ENCODE data around the gene SLC25A1.

The SLC25A1 gene

DNA sequence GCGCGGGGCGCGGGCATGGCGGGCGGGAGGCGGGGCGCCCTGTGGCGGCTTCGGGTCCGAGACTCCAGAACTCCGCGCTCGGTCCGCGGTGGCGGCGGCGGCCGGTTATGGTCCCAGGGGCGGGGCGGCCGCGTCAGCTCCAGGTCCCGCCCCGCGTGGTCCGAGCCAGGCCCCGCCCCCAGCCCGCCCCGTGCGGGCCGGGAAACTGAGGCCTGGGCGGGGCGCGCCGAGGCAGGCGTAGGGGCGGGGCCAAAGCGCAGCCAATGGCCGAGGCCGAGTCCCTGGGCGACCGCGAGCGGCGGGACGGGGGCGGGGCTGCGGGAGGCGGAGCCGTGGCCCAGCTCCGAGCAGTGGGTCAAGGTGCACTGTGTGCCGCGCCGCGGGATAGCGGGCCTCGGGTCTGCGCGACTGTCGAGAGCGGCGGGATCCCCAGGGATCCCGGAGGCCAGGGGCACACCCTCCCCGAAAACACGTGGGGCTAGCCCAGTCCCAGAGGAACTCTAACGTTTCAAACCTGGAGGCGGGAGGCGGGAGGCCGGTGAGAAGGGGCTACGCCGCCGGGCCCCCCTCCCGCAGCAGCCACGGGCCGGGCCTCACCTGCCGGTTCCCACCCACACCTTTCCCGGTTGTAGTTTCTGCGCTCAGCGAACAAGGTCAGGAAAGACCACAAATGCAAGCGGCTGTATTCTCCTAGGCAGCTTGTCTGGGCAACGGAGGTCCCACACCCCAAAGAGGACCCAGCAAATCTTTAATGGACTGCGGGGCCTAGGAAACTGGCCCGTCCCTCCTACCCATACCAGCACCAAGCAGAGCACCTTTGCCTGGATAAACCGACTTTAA, at the start of gene SLC25A1:
Gene SLC25A1, minus strand, starts transcription at position 80 of the 840 bp plus-strand sequence. Its CDS starts 63 bp downstream, at position 17.
- DNase-seq (ENCODE audit: low read depth in 3 of 3), result peak; percentile 66 to 92 (median 79)

DNA sequence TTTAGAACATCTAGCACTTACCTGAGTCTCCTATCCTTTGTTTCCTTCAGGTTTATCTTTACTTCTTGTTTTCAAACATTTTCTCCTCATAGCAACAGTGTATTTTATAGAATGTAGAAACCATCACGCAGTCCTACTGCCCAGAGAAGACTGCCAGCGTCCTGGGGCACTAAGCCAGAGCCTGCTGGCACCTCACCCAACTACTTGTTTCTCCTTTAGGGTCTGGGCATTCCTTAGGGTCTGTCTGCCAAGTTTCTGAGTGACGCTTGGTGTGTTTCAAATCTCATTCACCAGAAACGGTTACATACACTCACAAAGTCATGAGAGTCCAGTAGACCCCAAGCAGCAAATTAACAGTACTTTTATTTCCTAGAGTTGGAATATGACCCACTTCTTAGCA, 49.6 kb upstream of the SLC25A1 start:
- no peak for DNase-seq (ENCODE audit: low read depth in 3 of 3)

DNA sequence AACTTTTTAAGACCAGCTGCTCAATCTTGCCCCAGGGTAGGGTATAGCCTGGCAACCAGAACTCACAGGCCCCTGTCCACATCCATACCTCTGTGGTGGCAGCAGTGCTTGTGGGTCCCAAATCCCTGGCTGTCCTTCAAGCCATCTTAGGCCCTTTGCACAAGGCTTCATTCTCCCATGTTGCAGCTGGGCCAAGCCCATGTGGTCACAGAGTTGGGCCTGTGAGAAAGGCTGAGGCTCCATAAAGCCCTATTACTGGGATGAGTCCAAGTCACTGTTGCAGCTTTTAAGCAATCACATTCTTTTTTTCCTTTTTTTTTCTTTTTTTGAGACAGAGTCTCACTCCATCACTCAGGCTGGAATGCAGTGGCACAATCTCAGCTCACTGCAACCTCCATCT, 47.9 kb upstream of the SLC25A1 start:
- DNase-seq (ENCODE audit: low read depth in 3 of 3), result no peak

DNA sequence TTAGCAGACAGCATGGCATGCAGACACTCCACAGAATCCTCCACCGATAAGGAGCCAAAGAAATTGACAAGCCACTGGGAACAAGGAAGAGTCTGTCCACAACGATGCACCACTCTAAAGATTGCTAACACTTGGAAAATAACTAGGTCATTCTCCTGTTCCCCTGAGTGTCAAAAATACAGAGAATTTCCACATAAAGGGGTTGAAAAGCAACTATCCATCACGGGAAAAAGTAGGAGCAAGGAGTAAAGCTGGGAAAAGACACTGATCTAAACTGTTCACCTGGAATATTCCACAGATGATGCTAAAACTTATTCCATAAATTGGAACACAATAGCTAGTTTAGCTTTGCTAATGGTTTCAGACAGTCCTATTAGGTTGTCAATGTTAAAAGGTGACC, 47.0 kb upstream of the SLC25A1 start:
- DNase-seq (ENCODE audit: low read depth in 3 of 3), result no peak

DNA sequence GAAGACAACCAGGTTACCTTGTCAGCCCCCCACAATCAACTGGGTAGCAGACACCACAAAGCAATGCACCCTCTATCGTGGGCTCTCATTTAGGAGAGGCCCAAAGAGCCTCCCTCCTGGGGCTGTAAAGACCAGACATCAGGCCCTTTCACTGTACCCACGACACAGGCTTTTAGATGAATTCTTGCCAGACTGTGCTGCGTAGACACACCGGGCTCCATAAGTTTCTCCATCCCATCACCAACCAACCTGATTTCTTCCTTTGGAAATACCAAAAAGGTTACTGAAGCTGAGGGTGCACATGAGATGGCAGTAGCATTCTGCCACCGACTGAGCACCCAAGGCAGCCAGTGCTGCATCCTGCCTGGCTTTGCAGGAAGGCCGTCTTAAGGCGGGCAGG, 46.4 kb upstream of the SLC25A1 start:
- no peak for DNase-seq (ENCODE audit: low read depth in 3 of 3)

GRCh38 chr22:19224557-19224956, 46.0 kb upstream of the SLC25A1 start:
- no peak for DNase-seq (ENCODE audit: low read depth in 3 of 3)

DNA sequence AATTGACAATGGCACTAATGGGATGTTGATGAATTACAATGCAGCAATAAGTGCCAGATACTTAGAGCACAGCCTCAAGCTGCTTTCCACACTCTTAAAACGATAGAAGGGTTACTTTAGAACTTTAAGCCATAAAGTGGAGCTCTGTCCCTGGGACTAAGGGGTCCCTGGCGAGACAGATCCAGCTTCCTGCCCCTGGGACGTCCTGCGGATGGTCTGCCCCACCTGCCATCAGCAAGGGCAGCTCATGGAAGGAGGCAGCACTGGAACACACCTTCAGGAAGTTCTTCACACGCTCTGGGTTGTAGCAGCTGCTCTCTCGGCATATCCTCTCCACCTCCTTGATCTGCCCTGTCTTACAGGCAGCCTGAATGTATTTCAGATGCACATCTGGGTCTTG, 45.1 kb upstream of the SLC25A1 start:
- DNase-seq (ENCODE audit: low read depth in 3 of 3), result no peak

DNA sequence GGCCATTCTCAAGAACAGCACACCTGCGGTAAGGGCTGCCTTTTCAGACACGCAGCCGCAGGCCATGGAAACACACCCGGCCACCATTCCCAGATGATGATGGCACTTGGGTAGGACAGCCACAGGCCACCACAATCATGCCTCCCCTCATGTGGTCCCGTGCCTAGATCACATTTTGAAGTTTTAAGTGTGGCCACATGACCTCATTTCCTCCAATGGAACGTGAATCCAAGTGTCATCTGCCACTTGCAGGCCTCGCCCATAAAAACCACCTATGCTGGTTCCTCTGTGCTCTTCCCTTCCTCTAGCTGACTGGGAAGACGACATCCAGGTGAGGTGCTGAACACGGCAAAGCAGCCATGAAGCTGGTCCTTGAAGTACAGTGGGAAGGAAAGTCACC, 44.6 kb upstream of the SLC25A1 start:
- DNase-seq (ENCODE audit: low read depth in 3 of 3), result no peak

DNA sequence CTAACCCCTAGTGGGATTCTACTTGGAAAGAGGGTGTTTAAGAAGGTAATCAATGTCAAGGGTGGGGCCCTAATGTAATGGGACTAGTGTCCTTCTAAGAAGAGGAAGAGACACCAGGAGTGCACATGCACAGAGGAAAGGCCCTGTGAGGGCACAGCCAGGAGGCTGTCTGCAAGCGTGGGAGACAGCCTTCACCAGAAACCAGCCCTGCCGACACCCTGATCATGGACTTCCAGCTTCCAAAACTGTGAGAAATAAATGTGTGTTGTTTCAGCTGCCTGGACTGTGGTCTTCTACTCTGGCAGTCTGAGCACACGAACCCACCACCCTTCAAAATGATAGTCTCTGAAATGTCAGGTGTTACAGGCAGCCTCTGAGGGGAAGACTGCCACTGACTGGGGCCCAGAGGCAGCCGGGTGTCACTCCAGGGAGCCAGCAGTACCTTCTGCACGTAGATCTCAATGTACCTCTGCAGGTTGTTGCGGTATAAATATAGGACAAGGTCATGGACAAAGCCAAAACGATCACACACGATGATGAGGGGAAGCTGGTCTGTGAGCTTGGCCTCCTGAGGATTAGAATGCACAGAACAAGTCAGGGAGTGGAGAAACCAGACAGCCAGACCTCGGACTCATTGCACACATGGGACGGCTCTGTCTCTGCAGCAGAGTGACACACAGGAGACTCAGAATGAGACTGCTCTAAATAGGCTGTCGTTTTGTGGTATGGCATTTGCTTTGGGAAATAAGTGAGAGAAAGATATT, 43.9 kb upstream of the SLC25A1 start:
- DNase-seq (ENCODE audit: low read depth in 3 of 3), result no peak

DNA sequence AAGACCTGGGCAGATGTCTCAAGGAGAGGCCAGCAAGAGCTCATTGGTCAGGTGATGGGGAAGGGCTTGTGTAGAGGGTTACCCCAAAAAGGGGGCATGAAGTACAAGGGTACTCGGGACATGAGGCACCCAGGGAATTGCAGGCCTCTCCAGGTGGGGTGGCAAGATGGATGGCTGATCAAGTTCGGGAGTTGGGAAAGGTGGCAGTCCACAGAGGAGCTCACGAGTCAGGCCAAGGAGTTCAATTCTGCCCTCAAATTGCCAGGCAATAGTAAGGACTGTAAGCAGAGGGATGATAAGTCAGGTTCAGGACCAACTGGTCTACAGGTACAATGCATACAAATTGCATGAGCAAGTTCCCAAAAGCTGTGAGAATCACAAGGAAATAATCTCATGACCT, 42.3 kb upstream of the SLC25A1 start:
- no peak for DNase-seq (ENCODE audit: low read depth in 3 of 3)

DNA sequence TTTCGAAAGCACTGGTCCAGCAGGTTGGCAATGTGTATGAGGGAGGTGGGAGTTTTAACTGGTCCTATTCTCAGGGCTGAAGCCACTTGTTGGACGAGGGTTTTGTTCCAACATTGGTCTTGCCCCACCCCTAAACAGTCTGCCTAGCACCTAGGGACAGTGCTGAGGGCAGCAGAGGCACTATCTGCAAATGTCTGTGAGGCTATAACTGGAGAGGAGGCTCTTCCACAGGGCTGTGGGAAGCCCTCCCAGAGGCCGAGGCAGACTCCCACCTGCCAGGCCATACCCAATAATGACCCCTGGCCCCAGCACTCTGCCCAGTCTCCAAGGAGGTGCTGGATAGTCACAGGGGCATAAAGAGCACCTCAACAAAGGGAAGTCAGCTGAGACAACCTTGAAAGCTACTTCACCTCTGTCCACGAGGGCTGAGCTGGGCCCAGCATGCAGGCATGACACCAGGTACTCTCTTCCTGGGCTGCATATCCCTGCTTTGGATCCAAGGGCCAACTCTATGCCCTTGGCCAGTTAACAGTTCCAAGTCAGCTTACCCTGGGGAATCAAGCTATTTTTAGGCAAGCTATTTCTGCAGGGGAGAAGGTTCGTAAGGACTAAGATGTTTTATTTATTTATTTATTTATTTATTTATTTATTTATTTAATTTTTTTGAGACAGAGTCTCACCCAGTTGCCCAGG, 40.2 kb upstream of the SLC25A1 start:
- DNase-seq (ENCODE audit: low read depth in 3 of 3), result no peak

DNA sequence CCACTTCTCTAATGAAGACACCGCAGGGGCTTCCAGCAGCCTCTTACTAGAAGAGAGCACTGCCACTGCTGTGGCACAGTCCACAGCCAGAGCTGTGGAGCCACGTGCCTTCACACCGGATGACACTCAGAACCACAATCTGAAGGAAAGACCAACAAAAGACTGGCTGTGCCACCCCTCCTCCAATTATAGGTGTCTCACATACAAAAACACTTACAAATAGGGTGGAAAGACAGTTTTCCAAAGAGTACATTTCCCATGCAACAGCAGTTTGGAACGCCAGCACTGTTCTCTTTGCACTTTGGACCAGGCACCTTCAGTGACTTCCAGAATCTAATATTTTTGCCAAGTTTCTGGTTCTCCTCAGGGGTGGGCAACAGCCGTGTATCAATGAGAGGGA, 38.0 kb upstream of the SLC25A1 start:
- DNase-seq (ENCODE audit: low read depth in 3 of 3), result no peak

GRCh38 chr22:19215360-19215759, 36.8 kb upstream of the SLC25A1 start:
- no peak for DNase-seq (ENCODE audit: low read depth in 3 of 3)

- DNase-seq (ENCODE audit: low read depth in 3 of 3), result no peak
Observed at GRCh38 chr22:19214078-19214473, 35.5 kb upstream of the SLC25A1 start.

DNA sequence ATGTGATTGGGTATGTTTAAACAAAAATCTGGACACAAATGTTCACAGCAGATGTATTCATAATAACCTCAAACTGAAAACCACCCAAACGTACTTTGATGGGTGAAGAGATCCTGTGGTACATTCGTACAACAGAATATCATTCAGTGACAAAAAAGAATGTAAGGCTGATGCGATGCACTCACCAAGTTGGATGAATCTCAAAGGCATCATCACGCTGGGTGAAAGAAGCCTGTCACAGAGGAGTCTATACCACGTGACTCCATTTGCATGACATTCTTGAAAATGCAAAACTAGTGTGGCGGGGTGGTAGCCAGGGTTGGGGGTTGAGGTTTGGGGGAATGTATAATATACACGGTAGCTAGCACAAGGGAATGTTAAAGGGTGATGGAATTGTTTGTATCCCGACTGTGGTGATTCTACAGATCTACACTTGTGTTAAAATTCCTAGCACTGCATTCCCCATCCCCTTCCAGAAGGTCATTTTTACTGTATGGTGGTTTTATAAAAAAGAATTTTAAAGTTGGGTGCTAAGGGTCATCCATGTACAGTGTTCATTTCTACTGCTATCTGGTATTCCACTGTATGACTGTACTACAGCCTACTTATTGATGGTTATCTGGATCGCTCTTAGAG, 35.0 kb upstream of the SLC25A1 start:
- DNase-seq (ENCODE audit: low read depth in 3 of 3), result no peak

DNA sequence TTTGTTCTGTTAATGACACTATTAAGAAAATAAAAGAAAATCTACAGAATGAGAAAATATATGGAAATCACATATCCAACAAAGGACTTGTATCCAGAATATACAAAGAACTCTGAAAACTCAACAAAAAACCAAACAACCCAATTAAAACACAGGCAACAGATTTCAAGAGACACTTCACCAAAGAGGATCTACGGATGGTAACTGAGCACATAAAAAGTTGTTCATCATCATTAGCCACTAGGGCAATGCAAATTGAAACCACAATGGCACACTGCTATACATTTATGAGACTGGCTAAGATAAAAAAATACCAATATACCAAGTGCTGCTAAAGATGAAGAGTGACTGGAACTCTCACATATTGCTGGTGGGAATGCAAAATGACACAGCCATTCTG, 34.5 kb upstream of the SLC25A1 start:
- no peak for DNase-seq (ENCODE audit: low read depth in 3 of 3)

GRCh38 chr22:19212302-19212870, 33.9 kb upstream of the SLC25A1 start:
- no peak for DNase-seq (ENCODE audit: low read depth in 3 of 3)

- no peak for DNase-seq (ENCODE audit: low read depth in 3 of 3)
Observed at GRCh38 chr22:19210188-19210587, 31.7 kb upstream of the SLC25A1 start.

- DNase-seq (ENCODE audit: low read depth in 3 of 3), result no peak
Observed at GRCh38 chr22:19208287-19208847, 29.8 kb upstream of the SLC25A1 start.

GRCh38 chr22:19207884-19208283, 29.3 kb upstream of the SLC25A1 start:
- no peak for DNase-seq (ENCODE audit: low read depth in 3 of 3)

GRCh38 chr22:19207401-19207808, 28.9 kb upstream of the SLC25A1 start:
- DNase-seq (ENCODE audit: low read depth in 3 of 3), result no peak
